Measurements from ENCODE around the gene DTNBP1.

- TF ChIP-seq CEBPZ (IDR thresholded peaks at IDR 0.05; ENCODE audit: low read length) (no peak), ZNF567 (CRISPR knock-in tag; IDR thresholded peaks at IDR 0.05; ENCODE audit: borderline replicate concordance) (no peak), HOXA7 (CRISPR knock-in tag; IDR thresholded peaks at IDR 0.05) (no peak), MAX (IDR thresholded peaks at IDR 0.05) (no peak), TBP (CRISPR knock-in tag; IDR thresholded peaks at IDR 0.05) (no peak), ZNF780A (CRISPR knock-in tag; IDR thresholded peaks at IDR 0.05) (no peak), RAD21 (CRISPR knock-in tag; IDR thresholded peaks at IDR 0.05) (no peak), GFI1 (CRISPR knock-in tag; IDR thresholded peaks at IDR 0.05; ENCODE audit: borderline replicate concordance) (no peak)
These were observed 19.3 kb downstream of the DTNBP1 start for GRCh38 chr6:15643542-15643941.

All from HepG2 (cell line).